GM08714 (cell line): ENCODE measurements around the gene DYSF.

ENCODE experiments used
- H3K4me3 ChIP-seq: fragments of 200-500 bp; sonication (Bioruptor generic); 2 replicates; pipeline ENCODE4 v1.5.1; 2014; ENCODE audit warnings: mild to moderate bottlenecking, low read length, inconsistent platforms
- ZNF274 ChIP-seq: IDR thresholded peaks from 2 replicates; pipeline ENCODE4 v1.6.1; 2012; ENCODE audit warnings: mild to moderate bottlenecking, low read depth, low read length

DYSF gene

GRCh38 chr2:71511776-71512175 lies 58.4 kb downstream of the DYSF start:
- no peak for TF ChIP-seq ZNF274
- H3K4me3 ChIP-seq, result no peak overlapping the region

GRCh38 chr2:71512386-71512785 lies 59.0 kb downstream of the DYSF start:
- no peak overlapping the region for H3K4me3 ChIP-seq
- no peak for TF ChIP-seq ZNF274

GRCh38 chr2:71513096-71513495 lies 59.7 kb downstream of the DYSF start:
- no peak overlapping the region for H3K4me3 ChIP-seq
- TF ChIP-seq ZNF274, result no peak

- no peak overlapping the region for H3K4me3 ChIP-seq
- TF ChIP-seq ZNF274, result no peak
These were observed 60.4 kb downstream of the DYSF start for GRCh38 chr2:71513721-71514120.

- TF ChIP-seq ZNF274, result no peak
- H3K4me3 ChIP-seq, result no peak overlapping the region
These were observed 63.0 kb downstream of the DYSF start for GRCh38 chr2:71516253-71516888.

- TF ChIP-seq ZNF274, result no peak
- H3K4me3 ChIP-seq, result no peak overlapping the region
These were observed 64.5 kb downstream of the DYSF start for GRCh38 chr2:71517851-71518250.

- TF ChIP-seq ZNF274, result no peak
- H3K4me3 ChIP-seq, result no peak overlapping the region
These were observed 68.1 kb downstream of the DYSF start for GRCh38 chr2:71521436-71521950.

GRCh38 chr2:71524476-71524875 lies 71.1 kb downstream of the DYSF start:
- no peak for TF ChIP-seq ZNF274
- H3K4me3 ChIP-seq, result no peak overlapping the region

- no peak overlapping the region for H3K4me3 ChIP-seq
- TF ChIP-seq ZNF274, result no peak
These were observed 72.8 kb downstream of the DYSF start for GRCh38 chr2:71526141-71526540.

GRCh38 chr2:71526975-71527374 lies 73.6 kb downstream of the DYSF start:
- no peak for TF ChIP-seq ZNF274
- no peak overlapping the region for H3K4me3 ChIP-seq

GRCh38 chr2:71528131-71528591 lies 74.8 kb downstream of the DYSF start:
- no peak overlapping the region for H3K4me3 ChIP-seq
- TF ChIP-seq ZNF274, result no peak

GRCh38 chr2:71528749-71529148 lies 75.4 kb downstream of the DYSF start:
- no peak for TF ChIP-seq ZNF274
- H3K4me3 ChIP-seq, result no peak overlapping the region

GRCh38 chr2:71530211-71530610 lies 76.8 kb downstream of the DYSF start:
- H3K4me3 ChIP-seq, result no peak overlapping the region
- no peak for TF ChIP-seq ZNF274

- no peak overlapping the region for H3K4me3 ChIP-seq
- TF ChIP-seq ZNF274, result no peak
These were observed 77.4 kb downstream of the DYSF start for GRCh38 chr2:71530641-71531332.

GRCh38 chr2:71531522-71532047 lies 78.2 kb downstream of the DYSF start:
- no peak for TF ChIP-seq ZNF274
- no peak overlapping the region for H3K4me3 ChIP-seq

- no peak overlapping the region for H3K4me3 ChIP-seq
- TF ChIP-seq ZNF274, result no peak
These were observed 79.0 kb downstream of the DYSF start for GRCh38 chr2:71532327-71532726.
